ENCODE measurements around the gene CRELD2. TPM values are rescaled to one million over a fixed set of nuclear protein-coding genes. Genes with fewer than 3 reads are reported as not detected.

CRELD2 gene
- total RNA-seq, 6 experiments from 2014 or later: 26.0 to 56.4 (median 47.8) TPM

DNA sequence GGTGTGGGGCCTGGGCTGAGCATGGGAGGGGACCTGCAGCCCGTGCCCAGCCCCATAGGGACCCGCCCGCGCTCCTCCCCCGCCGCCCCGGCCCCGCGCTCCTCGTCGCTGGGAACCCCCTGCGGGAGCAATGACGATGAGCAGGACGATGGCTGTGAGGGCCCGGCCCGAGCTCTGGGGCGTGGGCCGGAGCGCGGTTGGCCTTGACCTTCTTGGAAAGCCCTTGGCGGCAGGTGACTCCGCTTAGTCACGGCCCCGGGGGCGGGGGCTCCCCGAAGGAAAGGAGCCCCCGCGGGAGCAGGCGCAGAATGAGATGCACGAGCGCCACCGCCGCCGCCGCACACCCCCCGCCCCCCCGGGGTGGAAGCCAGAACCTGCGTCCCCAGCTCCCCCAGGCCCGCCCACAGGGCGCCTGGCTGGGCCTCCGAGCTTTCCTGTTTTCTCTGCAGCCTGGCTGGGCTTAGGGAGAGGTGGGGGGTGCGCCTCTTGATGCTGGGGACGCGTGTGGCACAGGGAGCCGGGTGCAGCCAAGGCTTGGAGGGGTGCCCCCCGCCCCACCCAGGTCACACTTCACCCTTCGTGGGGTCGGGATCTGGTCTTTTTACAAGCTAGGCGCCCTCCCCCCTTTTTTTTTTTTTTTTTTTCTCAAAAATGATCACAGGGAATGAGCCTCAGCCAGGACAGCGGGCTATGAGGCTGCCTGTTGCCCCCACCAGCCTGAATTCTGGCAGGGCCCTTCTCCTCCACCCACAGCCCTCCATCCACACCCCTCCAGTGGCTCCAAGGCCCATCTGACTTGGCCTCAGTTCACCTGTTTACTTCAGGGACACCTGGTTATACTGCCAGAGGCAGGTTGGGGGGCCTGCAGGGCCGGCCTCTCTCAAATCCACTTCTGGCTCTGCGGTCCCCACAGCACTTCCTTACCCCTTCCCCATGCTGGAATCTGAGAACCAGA, 17.9 kb downstream of the CRELD2 start:
- Histone ChIP-seq H3K9me3 (no peaks in the 10 kb centered on the region), H3K4me3 (peak overlapping the region in 2 of 3 donors; percentile 14 to 42), H3K4me1 (peaks cover 0 to 30% (median 11%) of the 10 kb centered on the region in 4 donors), H3K27ac (peak overlapping the region; percentile 33 to 82 (median 65)), H3K27me3 (no peaks in the 10 kb centered on the region), H3K36me3 (no peaks in the 10 kb centered on the region)
- TF ChIP-seq CTCF (IDR thresholded peaks at IDR 0.05) (no peak), POLR2A (IDR thresholded peaks at IDR 0.05) (peak; percentile 51)
- peak; percentile 91 to 98 (median 94) for DNase-seq
- 24% methylated on average over 8 of the region's 52 CpGs for WGBS (ENCODE audit: insufficient coverage, low coverage, low lambda C conversion rate, missing lambda C conversion rate)
- intact Hi-C loops (cut with DNase I): loop anchor here in 1 of 2 donors (10.0 kb wide), 1 partner anchor 59 kb away; no protein-coding TSS in a partner anchor
- ATAC-seq: peak; percentile 76 to 80 (median 78)

DNA sequence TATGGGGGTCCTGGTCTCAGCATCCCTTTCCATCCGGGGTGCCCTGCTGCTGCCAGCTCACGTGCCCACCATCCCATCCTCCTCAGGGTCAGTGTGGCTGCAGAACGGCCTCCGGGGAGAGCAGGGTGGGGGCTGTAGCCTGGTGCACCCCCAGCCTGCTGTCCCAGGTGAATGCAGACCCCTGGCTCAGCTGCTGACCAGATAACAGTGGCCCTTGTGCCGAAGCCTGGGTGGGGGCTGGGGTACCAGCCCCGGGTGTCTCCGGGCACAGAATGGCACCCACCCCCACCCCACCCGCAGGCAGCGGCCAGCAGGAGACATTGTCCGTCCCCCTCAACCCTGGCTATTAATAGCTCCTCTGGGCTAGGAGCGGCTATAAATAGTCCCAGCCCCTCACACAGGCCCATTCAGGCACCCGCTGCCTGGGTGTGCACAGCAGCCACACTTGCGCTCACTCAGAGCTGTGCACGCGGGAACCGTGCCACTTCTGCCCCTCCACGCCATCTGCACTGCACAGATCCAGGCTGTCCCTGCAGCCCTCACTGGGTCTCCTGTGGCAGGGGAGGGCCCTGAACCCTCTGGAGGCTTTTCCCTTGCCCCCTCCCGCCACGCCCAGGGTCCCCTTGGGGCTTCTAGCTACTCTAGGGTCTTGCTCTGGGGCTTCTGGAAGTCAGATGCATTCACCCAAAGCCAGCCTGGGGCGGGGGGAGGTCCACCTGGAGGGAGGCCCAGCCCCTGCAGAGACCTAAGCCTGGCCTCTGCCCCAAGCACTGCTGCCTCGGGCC, 18.7 kb downstream of the CRELD2 start:
- 65% methylated on average over 8 of the region's 21 CpGs for WGBS (ENCODE audit: insufficient coverage, low coverage, low lambda C conversion rate, missing lambda C conversion rate)
- Histone ChIP-seq H3K9me3 (no peaks in the 10 kb centered on the region), H3K27ac (peak overlapping the region; percentile 49 to 82 (median 65)), H3K36me3 (no peaks in the 10 kb centered on the region), H3K27me3 (no peaks in the 10 kb centered on the region), H3K4me3 (no peak overlapping the region), H3K4me1 (peaks cover 0 to 26% (median 10%) of the 10 kb centered on the region in 4 donors)
- intact Hi-C loops (cut with DNase I): loop anchor here in 1 of 2 donors (10.0 kb wide), 1 partner anchor 58 kb away; no protein-coding TSS in a partner anchor
- DNase-seq (peak in 1 of 3 donors; percentile 43), ATAC-seq (no peak)
- TF ChIP-seq CTCF (IDR thresholded peaks at IDR 0.05) (no peak), POLR2A (IDR thresholded peaks at IDR 0.05) (peak; percentile 41)

- H3K36me3 ChIP-seq: no peaks in the 10 kb centered on the region
- intact Hi-C loops (cut with DNase I): loop anchor here in 1 of 2 donors (10.0 kb wide), 1 partner anchor 57 kb away; no protein-coding TSS in a partner anchor
- TF ChIP-seq POLR2A (IDR thresholded peaks at IDR 0.05): no peak
- TF ChIP-seq CTCF (IDR thresholded peaks at IDR 0.05): no peak
- no peaks in the 10 kb centered on the region for H3K27me3 ChIP-seq
- peak in 2 of 4 donors; percentile 1 to 6 for ATAC-seq
- WGBS (ENCODE audit: insufficient coverage, low coverage, low lambda C conversion rate, missing lambda C conversion rate): 91% methylated on average over 4 of the region's 27 CpGs
- H3K9me3 ChIP-seq: no peaks in the 10 kb centered on the region
- no peak overlapping the region for H3K4me3 ChIP-seq
- peak overlapping the region; percentile 40 to 82 (median 49) for H3K27ac ChIP-seq
- H3K4me1 ChIP-seq: peaks cover 0 to 26% (median 10%) of the 10 kb centered on the region in 4 donors
- DNase-seq: peak in 1 of 3 donors; percentile 73
Measured at GRCh38 chr22:49937758-49938564, 19.5 kb downstream of the CRELD2 start.
